CD4-positive, alpha-beta T cell (primary cell): ENCODE data around the gene CD55. TPM values are rescaled to one million over a fixed set of nuclear protein-coding genes. Genes with fewer than 3 reads are reported as not detected.

Experiments
- ATAC-seq: fragments of 200-7000 bp; cut with Tn5 transposase; one replicate; pipeline ENCODE4 v1.10.0; 2022; ENCODE audit warnings: mild to moderate bottlenecking; ENCODE audit not compliant: poor library complexity
- CTCF ChIA-PET: fragments of 350-600 bp; sonication (Branson Sonifier 250); formaldehyde crosslinking; loops from one replicate; lab custom pipeline; 2021; ENCODE audit warnings: antibody characterized with exemption, inconsistent platforms; lab: Charles Lee
- POLR2A ChIA-PET: fragments of 350-600 bp; sonication (Branson Sonifier 250); formaldehyde crosslinking; loops from one replicate; lab custom pipeline; 2021; ENCODE audit warnings: antibody characterized with exemption, inconsistent platforms; lab: Charles Lee
- DNase-seq, 14 experiments: peaks; one replicate each; pipeline ENCODE4 v3.0.0-alpha.2; 2013 to 2020; ENCODE audit warnings: mixed read lengths in 2 of 14
- H3K27ac ChIP-seq, 2 donors: one replicate each; pipeline versions ENCODE4 v1.5.1 to v1.7.0; 2013; ENCODE audit warnings: low read length in 2 of 2, low read depth in 1 of 2, mild to moderate bottlenecking in 1 of 2
- H3K27me3 ChIP-seq, 2 experiments: 1 replicate in 1 of 2; 2 replicates in 1 of 2; pipeline versions ENCODE4 v1.6.1 to v1.7.0; 2013; ENCODE audit warnings: low read length in 2 of 2, control low read depth in 1 of 2, mild to moderate bottlenecking in 1 of 2, moderate library complexity in 1 of 2; ENCODE audit not compliant: insufficient read depth in 2 of 2, control insufficient read depth in 1 of 2
- H3K36me3 ChIP-seq: one replicate; pipeline ENCODE4 v1.6.1; 2013; ENCODE audit warnings: low read length, control low read depth; ENCODE audit not compliant: insufficient read depth
- H3K4me1 ChIP-seq: one replicate; pipeline ENCODE4 v1.6.1; 2013; ENCODE audit warnings: low read length, control low read depth; ENCODE audit not compliant: insufficient read depth
- H3K4me3 ChIP-seq: one replicate; pipeline ENCODE4 v1.5.1; 2013; ENCODE audit warnings: mild to moderate bottlenecking, low read length, moderate library complexity
- H3K9me3 ChIP-seq, 2 experiments: 1 replicate in 1 of 2; 2 replicates in 1 of 2; pipeline versions ENCODE4 v1.6.1 to v1.7.0; 2013; ENCODE audit warnings: low read length in 2 of 2, mild to moderate bottlenecking in 2 of 2, control low read depth in 1 of 2, moderate library complexity in 1 of 2; ENCODE audit not compliant: control insufficient read depth in 1 of 2, insufficient read depth in 1 of 2
- H3K27ac Mint-ChIP-seq: one replicate; pipeline ENCODE4 v1.8.0; 2020; ENCODE audit warnings: mixed read lengths
- H3K27me3 Mint-ChIP-seq: one replicate; pipeline ENCODE4 v1.8.0; 2021; ENCODE audit warnings: mixed read lengths
- H3K36me3 Mint-ChIP-seq: one replicate; pipeline ENCODE4 v1.8.0; 2021; ENCODE audit warnings: low read depth, mixed read lengths
- H3K4me1 Mint-ChIP-seq: one replicate; pipeline ENCODE4 v1.8.0; 2021; ENCODE audit warnings: low read depth, mixed read lengths
- H3K4me3 Mint-ChIP-seq: one replicate; pipeline ENCODE4 v1.8.0; 2020; ENCODE audit warnings: mild to moderate bottlenecking, mixed read lengths
- H3K9me3 Mint-ChIP-seq: one replicate; pipeline ENCODE4 v1.8.0; 2020; ENCODE audit warnings: mixed read lengths
- intact Hi-C, 2 experiments: fragments of 100-400 bp; cut with DNase I in 1 of 2; cut with micrococcal nuclease in 1 of 2; formaldehyde crosslinking; loops; one replicate each; pipeline versions ENCODE4 v1.15.1 to v1.9.0; 2023 to 2025; cut with DNase I, micrococcal nuclease
- total RNA-seq, 174 experiments: library from RNA in 2 of 174; stranded (reverse) in 2 of 174; gene quantifications; one replicate each; pipeline ENCODE4 v1.2.3 and lab custom pipeline; 2021 to 2026
- TF ChIP-seq, protein P1 (sequence below): fragments of 200-600 bp; IDR thresholded peaks from one replicate; pipeline ENCODE4 v1.8.0; 2022; ENCODE audit warnings: antibody characterized with exemption, mild to moderate bottlenecking

The CD55 gene
- total RNA-seq, 2 experiments from 2014 or later: 218 to 229 TPM

DNA sequence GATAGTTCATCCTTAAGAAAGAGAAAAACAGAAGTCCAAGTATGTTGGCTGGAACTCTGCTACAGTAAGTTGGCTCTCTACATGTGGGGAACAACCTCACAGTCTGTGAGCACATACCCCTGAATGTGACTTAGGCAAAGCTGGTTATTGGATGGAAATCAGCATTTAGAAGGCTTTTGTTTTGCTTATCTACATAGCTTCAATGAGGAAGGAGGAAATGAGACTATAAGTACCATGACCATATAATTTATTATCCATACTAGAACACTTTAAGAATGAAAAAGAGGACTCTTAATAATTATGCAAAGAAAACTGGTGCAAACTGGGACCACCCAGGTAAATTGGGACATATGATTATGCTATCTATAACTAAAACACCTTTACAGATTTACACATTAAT lies 31.7 kb upstream of the CD55 start:
- CTCF ChIA-PET: no interaction called here
- H3K27ac ChIP-seq: no peak overlapping the region
- H3K9me3 ChIP-seq: peaks cover 0 to 7% of the 10 kb centered on the region in 2 experiments
- no peaks in the 10 kb centered on the region for H3K27me3 ChIP-seq
- H3K4me3 ChIP-seq: no peak overlapping the region
- peaks cover 2% of the 10 kb centered on the region for H3K9me3 Mint-ChIP-seq
- no peaks in the 10 kb centered on the region for H3K27me3 Mint-ChIP-seq
- peaks cover 14% of the 10 kb centered on the region for H3K4me1 Mint-ChIP-seq
- ATAC-seq (no peak), DNase-seq (no peak)
- no peaks in the 10 kb centered on the region for H3K36me3 Mint-ChIP-seq
- H3K27ac Mint-ChIP-seq: no peak overlapping the region
- POLR2A ChIA-PET: no interaction called here
- no peaks in the 10 kb centered on the region for H3K4me1 ChIP-seq
- H3K36me3 ChIP-seq: no peaks in the 10 kb centered on the region
- H3K4me3 Mint-ChIP-seq: no peak overlapping the region
- intact Hi-C loops: loop anchor here in 1 of 2 experiments (5.0 kb wide), 1 partner anchor 37 kb away; no protein-coding TSS in a partner anchor
- TF ChIP-seq, protein P1, sequence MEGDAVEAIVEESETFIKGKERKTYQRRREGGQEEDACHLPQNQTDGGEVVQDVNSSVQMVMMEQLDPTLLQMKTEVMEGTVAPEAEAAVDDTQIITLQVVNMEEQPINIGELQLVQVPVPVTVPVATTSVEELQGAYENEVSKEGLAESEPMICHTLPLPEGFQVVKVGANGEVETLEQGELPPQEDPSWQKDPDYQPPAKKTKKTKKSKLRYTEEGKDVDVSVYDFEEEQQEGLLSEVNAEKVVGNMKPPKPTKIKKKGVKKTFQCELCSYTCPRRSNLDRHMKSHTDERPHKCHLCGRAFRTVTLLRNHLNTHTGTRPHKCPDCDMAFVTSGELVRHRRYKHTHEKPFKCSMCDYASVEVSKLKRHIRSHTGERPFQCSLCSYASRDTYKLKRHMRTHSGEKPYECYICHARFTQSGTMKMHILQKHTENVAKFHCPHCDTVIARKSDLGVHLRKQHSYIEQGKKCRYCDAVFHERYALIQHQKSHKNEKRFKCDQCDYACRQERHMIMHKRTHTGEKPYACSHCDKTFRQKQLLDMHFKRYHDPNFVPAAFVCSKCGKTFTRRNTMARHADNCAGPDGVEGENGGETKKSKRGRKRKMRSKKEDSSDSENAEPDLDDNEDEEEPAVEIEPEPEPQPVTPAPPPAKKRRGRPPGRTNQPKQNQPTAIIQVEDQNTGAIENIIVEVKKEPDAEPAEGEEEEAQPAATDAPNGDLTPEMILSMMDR: no peak

DNA sequence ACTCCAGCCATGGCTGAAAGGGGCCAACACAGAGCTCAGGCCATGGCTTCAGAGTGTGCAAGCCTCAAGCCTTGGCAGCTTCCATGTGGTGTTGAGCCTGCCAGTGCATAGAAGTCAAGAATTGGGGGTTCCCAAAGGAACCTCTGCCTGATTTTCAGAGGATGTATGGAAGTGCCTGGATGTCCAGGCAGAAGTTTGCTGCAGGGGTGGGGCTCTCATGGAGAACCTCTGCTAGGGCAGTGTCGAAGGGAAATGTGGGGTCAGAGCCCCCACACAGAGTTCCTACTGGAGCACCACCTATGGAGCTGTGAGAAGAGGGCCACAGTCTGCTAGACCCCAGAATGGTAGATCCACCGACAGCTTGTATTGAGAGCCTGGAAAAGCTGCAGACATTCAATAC lies 29.8 kb upstream of the CD55 start:
- no peaks in the 10 kb centered on the region for H3K4me1 Mint-ChIP-seq
- Histone ChIP-seq H3K4me3 (no peak overlapping the region), H3K9me3 (peaks cover 0 to 12% of the 10 kb centered on the region in 2 experiments), H3K27me3 (no peaks in the 10 kb centered on the region), H3K4me1 (no peaks in the 10 kb centered on the region), H3K27ac (no peak overlapping the region), H3K36me3 (no peaks in the 10 kb centered on the region)
- H3K9me3 Mint-ChIP-seq: peaks cover 2% of the 10 kb centered on the region
- no peak for DNase-seq
- CTCF ChIA-PET: no interaction called here
- H3K27me3 Mint-ChIP-seq: no peaks in the 10 kb centered on the region
- H3K4me3 Mint-ChIP-seq: no peak overlapping the region
- H3K36me3 Mint-ChIP-seq: no peaks in the 10 kb centered on the region
- TF ChIP-seq, protein P1: no peak
- intact Hi-C loops: no loop called here
- H3K27ac Mint-ChIP-seq: no peak overlapping the region
- POLR2A ChIA-PET: interaction anchor here (0.9 kb wide), 1 partner anchor 28 kb away, joined by 3 read pairs; no protein-coding TSS in a partner anchor
- no peak for ATAC-seq

DNA sequence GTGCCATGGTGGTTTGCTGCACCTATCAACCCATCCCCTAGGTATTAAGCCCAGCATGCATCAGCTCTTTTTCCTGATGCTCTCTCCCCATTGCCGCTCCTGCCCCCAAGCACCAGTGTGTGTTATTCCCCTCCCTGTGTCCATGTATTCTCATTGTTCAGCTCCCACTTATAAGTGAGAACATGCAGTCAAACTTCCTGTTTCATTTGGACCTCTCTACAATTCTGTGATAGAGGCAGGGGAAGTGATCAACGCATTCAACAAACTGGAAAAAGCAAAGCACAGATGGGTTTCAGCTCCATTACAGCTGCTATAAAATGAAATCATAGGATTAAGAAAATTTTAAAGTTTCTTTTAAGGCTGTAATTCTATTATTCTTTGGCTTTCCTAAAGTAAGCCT lies 23.3 kb upstream of the CD55 start:
- ATAC-seq (no peak), DNase-seq (no peak)
- peaks cover 0 to 5% of the 10 kb centered on the region in 2 experiments for H3K9me3 ChIP-seq
- ChIA-PET POLR2A (interaction anchor here (3.1 kb wide), 1 partner anchor 23 kb away, joined by 18 read pairs; the partner anchor contains the start of gene CD55), CTCF (no interaction called here)
- Mint-ChIP-seq H3K36me3 (no peaks in the 10 kb centered on the region), H3K4me3 (no peak overlapping the region), H3K27ac (no peak overlapping the region), H3K9me3 (peaks cover 6% of the 10 kb centered on the region), H3K27me3 (no peaks in the 10 kb centered on the region), H3K4me1 (peaks cover 20% of the 10 kb centered on the region)
- no peak overlapping the region for H3K27ac ChIP-seq
- TF ChIP-seq, protein P1: no peak
- H3K4me3 ChIP-seq: no peak overlapping the region
- no peaks in the 10 kb centered on the region for H3K27me3 ChIP-seq
- no peaks in the 10 kb centered on the region for H3K4me1 ChIP-seq
- no peaks in the 10 kb centered on the region for H3K36me3 ChIP-seq
- intact Hi-C loops: no loop called here
